IMR-90 (cell line): ENCODE results near the gene NEIL3. TPM values are rescaled to one million over a fixed set of nuclear protein-coding genes. Genes with fewer than 3 reads are reported as not detected.
A peak's percentile ranks its signal among the peaks of the same experiment; 100 is the strongest.

Source experiments
- ATAC-seq: fragments of 200-7000 bp; cut with Tn5 transposase; 2 replicates; pipeline ENCODE4 v1.9.1; 2020; ENCODE audit warnings: low read depth, mild to moderate bottlenecking, moderate library complexity
- BruUV-seq: library from RNA; stranded (reverse); fragments of 400-500 nt; replicated peaks from 2 replicates; lab custom pipeline; 2021; lab: Mats Ljungman, UMichigan
- CTCF ChIA-PET: fragments of 300-600 bp; formaldehyde crosslinking; extraction: SDS; loops from one replicate; lab custom pipeline; 2021; ENCODE audit warnings: antibody characterized with exemption; lab: Yijun Ruan, JAX
- POLR2A ChIA-PET: fragments of 300-600 bp; sonication (Branson Sonifier 250); formaldehyde crosslinking; loops from one replicate; lab custom pipeline; 2022; ENCODE audit warnings: antibody characterized with exemption; ENCODE audit not compliant: unreplicated experiment; lab: Charles Lee
- DNase-seq: peaks from one replicate; pipeline ENCODE4 v3.0.0; 2013
- H2AFZ ChIP-seq: replicated peaks from 2 replicates; pipeline ENCODE3; 2013; ENCODE audit warnings: low read length, mild to moderate bottlenecking; ENCODE audit not compliant: poor library complexity
- H2AK5ac ChIP-seq: 2 replicates; pipeline ENCODE4 v1.6.1; 2013; ENCODE audit warnings: low read depth, low read length, inconsistent platforms
- H2AK9ac ChIP-seq: replicated peaks from 2 replicates; pipeline ENCODE3; 2013; ENCODE audit warnings: mild to moderate bottlenecking, low read depth, low read length, moderate library complexity; ENCODE audit not compliant: poor library complexity
- H2BK120ac ChIP-seq: 2 replicates; pipeline ENCODE4 v1.6.1; 2013; ENCODE audit warnings: low read depth, low read length, inconsistent platforms
- H2BK15ac ChIP-seq: 3 replicates; pipeline ENCODE4 v1.6.1; 2013; ENCODE audit warnings: low read depth, low read length, inconsistent platforms
- H2BK20ac ChIP-seq: 2 replicates; pipeline ENCODE4 v1.6.1; 2013; ENCODE audit warnings: low read depth, mild to moderate bottlenecking, inconsistent platforms, low read length, moderate library complexity
- H2BK5ac ChIP-seq: 2 replicates; pipeline ENCODE4 v1.6.1; 2013; ENCODE audit warnings: mild to moderate bottlenecking, low read depth, low read length, inconsistent platforms; ENCODE audit not compliant: poor library complexity, severe bottlenecking
- H3K14ac ChIP-seq: replicated peaks from 2 replicates; pipeline ENCODE4 v1.6.1; 2013; ENCODE audit warnings: low read depth, low read length, inconsistent platforms
- H3K18ac ChIP-seq: 2 replicates; pipeline ENCODE4 v1.6.1; 2013; ENCODE audit warnings: low read depth, low read length, control low read depth
- H3K23ac ChIP-seq: 2 replicates; pipeline ENCODE4 v1.6.1; 2013; ENCODE audit warnings: low read depth, low read length, inconsistent platforms
- H3K27ac ChIP-seq: 2 replicates; pipeline ENCODE4 v1.5.1; 2013; ENCODE audit warnings: mild to moderate bottlenecking, control low read depth, low read length; ENCODE audit not compliant: insufficient read depth
- H3K27me3 ChIP-seq: 2 replicates; pipeline ENCODE4 v1.6.1; 2013; ENCODE audit warnings: low read length; ENCODE audit not compliant: control insufficient read depth, insufficient read depth
- H3K36me3 ChIP-seq: 2 replicates; pipeline ENCODE4 v1.6.1; 2013; ENCODE audit warnings: low read length, mixed read lengths; ENCODE audit not compliant: control insufficient read depth, insufficient read depth
- H3K4ac ChIP-seq: 2 replicates; pipeline ENCODE4 v1.6.1; 2013; ENCODE audit warnings: low read depth, low read length, inconsistent platforms
- H3K4me1 ChIP-seq: 2 replicates; pipeline ENCODE4 v1.6.1; 2013; ENCODE audit warnings: low read length, mixed read lengths; ENCODE audit not compliant: control insufficient read depth, insufficient read depth
- H3K4me2 ChIP-seq: 2 replicates; pipeline ENCODE4 v1.6.1; 2013; ENCODE audit warnings: low read depth, mild to moderate bottlenecking, control low read depth, low read length, moderate library complexity
- H3K4me3 ChIP-seq: 2 replicates; pipeline ENCODE4 v1.5.1; 2013; ENCODE audit warnings: low read depth, mild to moderate bottlenecking, control low read depth, low read length, moderate library complexity; ENCODE audit not compliant: insufficient read depth
- H3K56ac ChIP-seq: 2 replicates; pipeline ENCODE4 v1.6.1; 2013; ENCODE audit warnings: low read length, inconsistent platforms; ENCODE audit not compliant: insufficient read depth; ENCODE audit errors: extremely low read depth
- H3K79me1 ChIP-seq, 2 experiments: 2 replicates each; pipeline ENCODE4 v1.6.1; 2013; ENCODE audit warnings: low read length in 2 of 2, inconsistent platforms in 1 of 2, low read depth in 1 of 2
- H3K9ac ChIP-seq: 2 replicates; pipeline ENCODE4 v1.6.1; 2013; ENCODE audit warnings: low read depth, low read length, control low read depth
- H3K9me1 ChIP-seq: 2 replicates; pipeline ENCODE4 v1.6.1; 2013; ENCODE audit warnings: low read length, inconsistent platforms; ENCODE audit not compliant: insufficient read depth
- H3K9me3 ChIP-seq: 2 replicates; pipeline ENCODE4 v1.6.1; 2013; ENCODE audit warnings: low read length; ENCODE audit not compliant: control insufficient read depth, insufficient read depth
- H4K20me1 ChIP-seq: 2 replicates; pipeline ENCODE4 v1.6.1; 2013; ENCODE audit warnings: low read length, inconsistent platforms; ENCODE audit not compliant: insufficient read depth
- H4K5ac ChIP-seq: 2 replicates; pipeline ENCODE4 v1.6.1; 2013; ENCODE audit warnings: mild to moderate bottlenecking, low read depth, low read length, control low read depth
- H4K8ac ChIP-seq, 2 experiments: 2 replicates each; pipeline ENCODE4 v1.6.1; 2013; ENCODE audit warnings: low read depth in 2 of 2, low read length in 2 of 2, control low read depth in 1 of 2, inconsistent platforms in 1 of 2
- H4K91ac ChIP-seq: 2 replicates; pipeline ENCODE4 v1.6.1; 2013; ENCODE audit warnings: low read depth, low read length, inconsistent platforms; ENCODE audit not compliant: insufficient read depth
- BHLHE40 ChIP-seq: fragments of 150-350 bp; IDR thresholded peaks from 2 replicates; pipeline ENCODE4 v1.6.1; 2016; ENCODE audit warnings: mild to moderate bottlenecking, low read depth, low read length
- CEBPB ChIP-seq: IDR thresholded peaks from 2 replicates; pipeline ENCODE4 v1.6.1; 2012; ENCODE audit warnings: low read depth, low read length, improper control_type of control experiment
- CHD1 ChIP-seq: IDR thresholded peaks from 2 replicates; pipeline ENCODE4 v1.6.1; 2012; ENCODE audit warnings: low read depth, low read length, improper control_type of control experiment
- FOS ChIP-seq: fragments of 150-350 bp; IDR thresholded peaks from 2 replicates; pipeline ENCODE4 v1.6.1; 2016; ENCODE audit warnings: low read depth, low read length
- MAFK ChIP-seq: IDR thresholded peaks from 2 replicates; pipeline ENCODE4 v1.6.1; 2012; ENCODE audit warnings: low read depth, low read length, improper control_type of control experiment
- MAZ ChIP-seq: IDR thresholded peaks from 2 replicates; pipeline ENCODE4 v1.6.1; 2012; ENCODE audit warnings: low read depth, mild to moderate bottlenecking, low read length, improper control_type of control experiment, moderate library complexity, borderline replicate concordance
- MXI1 ChIP-seq: IDR thresholded peaks from 2 replicates; pipeline ENCODE4 v1.6.1; 2012; ENCODE audit warnings: low read depth, mild to moderate bottlenecking, low read length, moderate library complexity, borderline replicate concordance
- NFE2L2 ChIP-seq: fragments of 150-350 bp; IDR thresholded peaks from 2 replicates; pipeline ENCODE4 v1.6.1; 2016; ENCODE audit warnings: low read depth, mild to moderate bottlenecking, low read length
- POLR2A ChIP-seq: IDR thresholded peaks from 2 replicates; pipeline ENCODE4 v1.6.1; 2012; ENCODE audit warnings: mild to moderate bottlenecking, low read depth, low read length
- RAD21 ChIP-seq: IDR thresholded peaks from 2 replicates; pipeline ENCODE4 v1.6.1; 2012; ENCODE audit warnings: low read length, improper control_type of control experiment
- RCOR1 ChIP-seq: IDR thresholded peaks from 2 replicates; pipeline ENCODE4 v1.6.1; 2012; ENCODE audit warnings: mild to moderate bottlenecking, low read length, improper control_type of control experiment; ENCODE audit not compliant: insufficient replicate concordance
- RFX5 ChIP-seq: IDR thresholded peaks from 2 replicates; pipeline ENCODE4 v1.8.0; 2012; ENCODE audit warnings: low read depth, mild to moderate bottlenecking, low read length, moderate library complexity
- SMC3 ChIP-seq: fragments of 150-350 bp; IDR thresholded peaks from 2 replicates; pipeline ENCODE4 v1.6.1; 2016; ENCODE audit warnings: low read depth, mild to moderate bottlenecking, antibody characterized with exemption, low read length, moderate library complexity
- WGBS, 2 experiments: methylation state at CpG; one replicate each; pipeline versions ENCODE4 v1.1.5 to v1.1.7; 2013; ENCODE audit warnings: missing lambda C conversion rate in 2 of 2; ENCODE audit not compliant: insufficient read length in 1 of 2; ENCODE audit errors: extremely low coverage in 2 of 2; 5-methylcytosine and 5-hydroxymethylcytosine counted together
- dilution Hi-C: fragments of 300-500 bp; cut with HindIII; formaldehyde crosslinking; loops from one replicate; pipeline ENCODE4 v1.14.3; 2018; ENCODE audit warnings: low sequenced_read_pairs; ENCODE audit not compliant: unreplicated experiment
- in situ Hi-C: fragments of 300-500 bp; cut with MboI; formaldehyde crosslinking; loops from 3 replicates; pipeline ENCODE4 v1.14.3; 2019; ENCODE audit warnings: low sequenced_read_pairs, inconsistent platforms, mixed read lengths
- intact Hi-C: fragments of 100-400 bp; cut with micrococcal nuclease; formaldehyde crosslinking; loops from 2 replicates; pipeline ENCODE4 v1.10.0; 2022
- polyA plus RNA-seq, 3 experiments: library from polyadenylated mRNA; depleted of rRNA; stranded (reverse); fragments of >200 nt; gene quantifications; 2 replicates each; pipeline ENCODE4 v1.2.3, GENCODE V29; 2012; ENCODE audit warnings: low replicate concordance in 1 of 3
- total RNA-seq: library from RNA; depleted of rRNA; stranded (reverse); fragments of >200 nt; gene quantifications from 2 replicates; pipeline ENCODE4 v1.2.3, GENCODE V29; 2012
- TF ChIP-seq, protein P1 (sequence below): fragments of 150-350 bp; IDR thresholded peaks from 2 replicates; pipeline ENCODE4 v1.6.1; 2016; ENCODE audit warnings: low read depth, mild to moderate bottlenecking, low read length, moderate library complexity, borderline replicate concordance
- TF ChIP-seq, protein P2 (sequence below): fragments of 150-350 bp; IDR thresholded peaks from 2 replicates; pipeline ENCODE4 v1.6.1; 2017; ENCODE audit warnings: mild to moderate bottlenecking, antibody characterized with exemption, low read length, low read depth
- TF ChIP-seq, protein P3 (sequence below): conservative IDR thresholded peaks from 2 replicates; pipeline ENCODE4 v1.5.1; 2012; ENCODE audit warnings: mild to moderate bottlenecking, low read depth, low read length, improper control_type of control experiment

Gene NEIL3
- total and polyA plus RNA-seq, 2 of the 4 experiments (the other 2 are of a cell fraction) = 4.4 to 7.9 TPM

GRCh38 chr4:177348348-177348747 is 38.7 kb downstream of the NEIL3 start:
- Histone ChIP-seq H3K18ac (no peak overlapping the region), H3K4me2 (no peak overlapping the region), H4K5ac (no peak overlapping the region), H3K14ac (no peak overlapping the region), H4K8ac (no peak overlapping the region), H3K4ac (no peak overlapping the region), H4K20me1 (no peaks in the 10 kb centered on the region), H3K79me1 (0 out of 4 replicates have a peak, but pooled peaks cover under 1 to 3% of the 10 kb centered on the region in 2 experiments), H3K27ac (no peak overlapping the region), H3K27me3 (no peaks in the 10 kb centered on the region), H3K56ac (no peak overlapping the region), H2BK120ac (no peak overlapping the region), H3K9ac (no peak overlapping the region), H3K9me3 (no peaks in the 10 kb centered on the region), H2BK20ac (no peak overlapping the region), H4K91ac (no peak overlapping the region), H2AK9ac (peak overlapping the region; percentile 3), H3K9me1 (no peaks in the 10 kb centered on the region), H3K4me3 (no peak overlapping the region), H2BK15ac (no peak overlapping the region), H3K36me3 (no peaks in the 10 kb centered on the region), H2BK5ac (no peak overlapping the region), H3K4me1 (no peaks in the 10 kb centered on the region), H3K23ac (no peak overlapping the region), H2AFZ (peak overlapping the region; percentile 4), H2AK5ac (no peak overlapping the region)
- in situ Hi-C loops = loop anchor here (10.0 to 25.0 kb wide), 2 partner anchors 561 to 974 kb away; partner anchors contain the start of gene VEGFC
- ChIA-PET CTCF (no interaction called here), POLR2A (no interaction called here)
- no peak for ATAC-seq
- dilution Hi-C loops = no loop called here
- no peak for DNase-seq
- 98% methylated on average over 6 of the region's 8 CpGs; no CpG with 5 or more reads in 1 of the 2 experiments for WGBS, 2 experiments
- no peak for TF ChIP-seq MAFK
- TF ChIP-seq RFX5 = no peak
- TF ChIP-seq, protein P1, sequence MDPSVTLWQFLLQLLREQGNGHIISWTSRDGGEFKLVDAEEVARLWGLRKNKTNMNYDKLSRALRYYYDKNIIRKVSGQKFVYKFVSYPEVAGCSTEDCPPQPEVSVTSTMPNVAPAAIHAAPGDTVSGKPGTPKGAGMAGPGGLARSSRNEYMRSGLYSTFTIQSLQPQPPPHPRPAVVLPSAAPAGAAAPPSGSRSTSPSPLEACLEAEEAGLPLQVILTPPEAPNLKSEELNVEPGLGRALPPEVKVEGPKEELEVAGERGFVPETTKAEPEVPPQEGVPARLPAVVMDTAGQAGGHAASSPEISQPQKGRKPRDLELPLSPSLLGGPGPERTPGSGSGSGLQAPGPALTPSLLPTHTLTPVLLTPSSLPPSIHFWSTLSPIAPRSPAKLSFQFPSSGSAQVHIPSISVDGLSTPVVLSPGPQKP = no peak
- no peak for TF ChIP-seq CHD1
- TF ChIP-seq POLR2A = no peak
- TF ChIP-seq RCOR1 = no peak
- TF ChIP-seq NFE2L2 = no peak
- TF ChIP-seq CEBPB = no peak
- TF ChIP-seq MXI1 = no peak
- TF ChIP-seq, protein P2, sequence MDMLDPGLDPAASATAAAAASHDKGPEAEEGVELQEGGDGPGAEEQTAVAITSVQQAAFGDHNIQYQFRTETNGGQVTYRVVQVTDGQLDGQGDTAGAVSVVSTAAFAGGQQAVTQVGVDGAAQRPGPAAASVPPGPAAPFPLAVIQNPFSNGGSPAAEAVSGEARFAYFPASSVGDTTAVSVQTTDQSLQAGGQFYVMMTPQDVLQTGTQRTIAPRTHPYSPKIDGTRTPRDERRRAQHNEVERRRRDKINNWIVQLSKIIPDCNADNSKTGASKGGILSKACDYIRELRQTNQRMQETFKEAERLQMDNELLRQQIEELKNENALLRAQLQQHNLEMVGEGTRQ = no peak
- no peak for TF ChIP-seq RAD21
- no peak for TF ChIP-seq BHLHE40
- no peak for TF ChIP-seq SMC3
- TF ChIP-seq MAZ = no peak
- TF ChIP-seq FOS = no peak
- TF ChIP-seq, protein P3, sequence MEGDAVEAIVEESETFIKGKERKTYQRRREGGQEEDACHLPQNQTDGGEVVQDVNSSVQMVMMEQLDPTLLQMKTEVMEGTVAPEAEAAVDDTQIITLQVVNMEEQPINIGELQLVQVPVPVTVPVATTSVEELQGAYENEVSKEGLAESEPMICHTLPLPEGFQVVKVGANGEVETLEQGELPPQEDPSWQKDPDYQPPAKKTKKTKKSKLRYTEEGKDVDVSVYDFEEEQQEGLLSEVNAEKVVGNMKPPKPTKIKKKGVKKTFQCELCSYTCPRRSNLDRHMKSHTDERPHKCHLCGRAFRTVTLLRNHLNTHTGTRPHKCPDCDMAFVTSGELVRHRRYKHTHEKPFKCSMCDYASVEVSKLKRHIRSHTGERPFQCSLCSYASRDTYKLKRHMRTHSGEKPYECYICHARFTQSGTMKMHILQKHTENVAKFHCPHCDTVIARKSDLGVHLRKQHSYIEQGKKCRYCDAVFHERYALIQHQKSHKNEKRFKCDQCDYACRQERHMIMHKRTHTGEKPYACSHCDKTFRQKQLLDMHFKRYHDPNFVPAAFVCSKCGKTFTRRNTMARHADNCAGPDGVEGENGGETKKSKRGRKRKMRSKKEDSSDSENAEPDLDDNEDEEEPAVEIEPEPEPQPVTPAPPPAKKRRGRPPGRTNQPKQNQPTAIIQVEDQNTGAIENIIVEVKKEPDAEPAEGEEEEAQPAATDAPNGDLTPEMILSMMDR = no peak
- intact Hi-C loops = no loop called here
- BruUV-seq = no TSS peak
